Heart left ventricle (tissue), 13 donors: ENCODE measurements around the gene LDHD.

Source experiments
- CTCF ChIP-seq, 12 donors: fragments of 200-600 bp; sonication (generic) in 4 of 12; IDR thresholded peaks; one replicate each; pipeline versions ENCODE4 v1.5.0 to v1.8.0; 2018 to 2022; ENCODE audit warnings: antibody characterized with exemption in 12 of 12, mild to moderate bottlenecking in 5 of 12
- POLR2A ChIP-seq, 2 donors: fragments of 450-650 bp; IDR thresholded peaks; one replicate each; pipeline ENCODE4 v1.6.1; 2017; ENCODE audit warnings: antibody characterized with exemption in 2 of 2, mild to moderate bottlenecking in 2 of 2, moderate library complexity in 2 of 2
- donor health status: ischemic (EF 13 %, LVEDD 7.1; RV severe dilation, severe dysfunction).
- donor health status: DM: no; HTN: yes; CAD: no.
- donor health status: DM: no; HTN: no; CAD: no.
- donor health status: ischemic (EF 25% LVEDD 6.9; RV normal size, moderate dysfunction).
- donor health status: ischemic (EF 25% LVEDD 5.7; RV mildly dilated, moderate dysfunction).
- donor health status: ischemic (EF 35%, LVEDD 5.7; RV mildly dilated, moderate dysfunction).
- donor health status: nonischemic (EF 11% LVEDD 7.7; RV severe dilation, severe dysfunction).
- donor health status: DM: yes; HTN: yes; CAD: no.
- donor health status: PGD.
- donor health status: ischemic (EF 29% LVEDD 5.4; RV normal size, mild dysfunction).
- donor health status: nonischemic (EF 23%, LVEDD 6.1; RV moderate dilation, normal function).

- TF ChIP-seq CTCF (IDR thresholded peaks at IDR 0.05) (no peak), POLR2A (IDR thresholded peaks at IDR 0.05) (no peak)
Measured at GRCh38 chr16:75116911-75117245, 298 bp upstream of the LDHD start.
